Type B pancreatic cell (in vitro differentiated cells): ENCODE measurements around the gene KRT77. TPM values are rescaled to one million over a fixed set of nuclear protein-coding genes. Genes with fewer than 3 reads are reported as not detected.

Experiments used
- DNase-seq: peaks from one replicate; pipeline ENCODE4 v3.0.0; 2021; ENCODE audit warnings: mixed read lengths; ENCODE audit not compliant: unreplicated experiment; ENCODE audit errors: extremely low spot score
- H3K27ac Mint-ChIP-seq: 2 replicates; pipeline ENCODE4 v1.8.0; 2021; ENCODE audit warnings: mild to moderate bottlenecking, mixed read lengths
- H3K27me3 Mint-ChIP-seq: 2 replicates; pipeline ENCODE4 v1.8.0; 2021; ENCODE audit warnings: mixed read lengths
- H3K36me3 Mint-ChIP-seq: 2 replicates; pipeline ENCODE4 v1.8.0; 2021; ENCODE audit warnings: mixed read lengths
- H3K4me1 Mint-ChIP-seq: one replicate; pipeline ENCODE4 v1.8.0; 2021; ENCODE audit warnings: mixed read lengths; ENCODE audit not compliant: unreplicated experiment
- H3K4me3 Mint-ChIP-seq: 2 replicates; pipeline ENCODE4 v1.8.0; 2021; ENCODE audit warnings: mild to moderate bottlenecking, mixed read lengths
- H3K9me3 Mint-ChIP-seq: 2 replicates; pipeline ENCODE4 v1.8.0; 2021; ENCODE audit warnings: mixed read lengths
- CTCF ChIP-seq: fragments of 200-600 bp; sonication (generic); conservative IDR thresholded peaks from 2 replicates; pipeline ENCODE4 v1.5.0; 2021; ENCODE audit warnings: antibody characterized with exemption, mild to moderate bottlenecking
- total RNA-seq: library from RNA; stranded (reverse); gene quantifications from 2 replicates; pipeline ENCODE4 v1.2.1, GENCODE V29; 2021; ENCODE audit warnings: low replicate concordance

KRT77 gene
- total RNA-seq, 1 donor from 2014 or later: 0.27 TPM

GRCh38 chr12:52693261-52693660, 10.1 kb downstream of the KRT77 start:
- no peak for TF ChIP-seq CTCF
- Mint-ChIP-seq H3K27me3 (peaks cover 69% of the 10 kb centered on the region), H3K4me1 (peaks cover 13% of the 10 kb centered on the region), H3K36me3 (no peaks in the 10 kb centered on the region), H3K9me3 (no peaks in the 10 kb centered on the region), H3K4me3 (peak overlapping the region; percentile 37), H3K27ac (no peak overlapping the region)
- no peak for DNase-seq

- no peak for DNase-seq
- H3K36me3 Mint-ChIP-seq: no peaks in the 10 kb centered on the region
- peak; percentile 24 for TF ChIP-seq CTCF
- no peak overlapping the region for H3K27ac Mint-ChIP-seq
- peaks cover 69% of the 10 kb centered on the region for H3K27me3 Mint-ChIP-seq
- peaks cover 13% of the 10 kb centered on the region for H3K4me1 Mint-ChIP-seq
- H3K4me3 Mint-ChIP-seq: peak overlapping the region; percentile 25
- no peaks in the 10 kb centered on the region for H3K9me3 Mint-ChIP-seq
These were observed 11.1 kb downstream of the KRT77 start for GRCh38 chr12:52692254-52692653.

DNA sequence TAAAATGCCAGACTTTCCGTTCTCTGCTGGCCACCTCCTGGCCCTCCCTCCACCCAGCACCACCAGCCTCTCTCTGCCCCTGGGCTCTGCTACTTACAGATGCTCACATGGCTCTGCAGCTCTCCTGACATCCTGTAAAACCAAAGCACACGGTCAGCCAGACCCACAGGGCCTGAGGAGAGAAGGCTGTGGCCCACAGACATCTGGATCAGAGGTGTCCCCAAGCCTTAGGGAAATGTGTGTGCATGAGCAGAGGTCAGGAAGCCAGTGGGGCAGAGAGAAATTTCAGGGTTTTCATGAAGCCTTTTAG, 11.5 kb downstream of the KRT77 start:
- peaks cover 74% of the 10 kb centered on the region for H3K27me3 Mint-ChIP-seq
- no peaks in the 10 kb centered on the region for H3K9me3 Mint-ChIP-seq
- DNase-seq: no peak
- TF ChIP-seq CTCF: no peak
- no peak overlapping the region for H3K27ac Mint-ChIP-seq
- peaks cover 13% of the 10 kb centered on the region for H3K4me1 Mint-ChIP-seq
- H3K36me3 Mint-ChIP-seq: no peaks in the 10 kb centered on the region
- H3K4me3 Mint-ChIP-seq: peak overlapping the region; percentile 85

GRCh38 chr12:52691076-52691840, 12.1 kb downstream of the KRT77 start:
- Mint-ChIP-seq H3K4me3 (peak overlapping the region; percentile 85), H3K27me3 (peaks cover 78% of the 10 kb centered on the region), H3K4me1 (peaks cover 13% of the 10 kb centered on the region), H3K36me3 (no peaks in the 10 kb centered on the region), H3K9me3 (no peaks in the 10 kb centered on the region), H3K27ac (peak overlapping the region; percentile 65)
- TF ChIP-seq CTCF: no peak
- DNase-seq: no peak

- H3K4me3 Mint-ChIP-seq: peak overlapping the region; percentile 85
- H3K4me1 Mint-ChIP-seq: peaks cover 13% of the 10 kb centered on the region
- no peak for DNase-seq
- H3K9me3 Mint-ChIP-seq: no peaks in the 10 kb centered on the region
- TF ChIP-seq CTCF: no peak
- peaks cover 76% of the 10 kb centered on the region for H3K27me3 Mint-ChIP-seq
- H3K27ac Mint-ChIP-seq: peak overlapping the region; percentile 65
- no peaks in the 10 kb centered on the region for H3K36me3 Mint-ChIP-seq
These were observed 12.8 kb downstream of the KRT77 start for GRCh38 chr12:52690351-52691075.
